ENCODE measurements around the gene GPR179. TPM values are rescaled to one million over a fixed set of nuclear protein-coding genes. Genes with fewer than 3 reads are reported as not detected.
"Not testable (repeated sequence)": the region's sequence is repeated elsewhere in the genome, so short reads cannot be mapped to it uniquely, and the experiment has no call there.

The GPR179 gene
- total RNA-seq, 4 donors from 2014 or later = 0.13 to 0.18 TPM; not detected in 2

DNA sequence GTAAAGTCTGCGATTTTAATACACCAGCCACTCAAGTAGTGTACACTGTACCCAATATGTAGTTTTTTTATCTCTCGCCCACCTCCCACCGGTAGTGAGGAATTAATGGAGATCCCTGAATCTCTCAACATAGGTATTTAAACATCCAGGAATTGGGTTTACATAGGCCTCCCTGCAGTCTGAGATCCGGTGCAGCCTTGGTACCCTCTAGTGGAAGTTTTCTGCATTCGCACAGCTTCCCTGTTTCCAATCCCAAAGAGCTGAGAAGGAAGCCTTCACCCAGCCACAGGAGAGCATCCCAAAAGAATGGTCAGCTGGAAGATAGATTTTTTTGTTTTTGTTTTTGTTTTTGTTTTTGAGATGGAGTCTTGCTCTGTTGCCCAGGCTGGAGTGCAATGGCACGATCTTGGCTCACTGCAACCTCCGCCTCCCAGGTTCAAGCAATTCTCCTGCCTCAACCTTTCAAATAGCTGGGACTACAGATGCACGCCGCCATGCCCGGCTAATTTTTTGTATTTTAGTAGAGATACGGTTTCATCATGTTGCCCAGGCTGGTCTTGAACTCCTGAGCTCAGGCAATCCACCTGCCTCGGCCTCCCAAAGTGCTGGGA, 55.4 kb downstream of the GPR179 start:
- H3K36me3 ChIP-seq, H3K4me1 ChIP-seq, H3K27me3 ChIP-seq, H3K27ac ChIP-seq, DNase-seq, H3K4me3 ChIP-seq, H3K9me3 ChIP-seq: not testable (repeated sequence)
- TF ChIP-seq CTCF (IDR thresholded peaks at IDR 0.05) = peak in 4 of 6 experiments; percentile 16 to 48 (median 22)

- DNase-seq = peak in 1 of 3 donors; percentile 61
- H3K4me1 ChIP-seq, H3K27me3 ChIP-seq, H3K9me3 ChIP-seq, H3K4me3 ChIP-seq, H3K36me3 ChIP-seq: not testable (repeated sequence)
- H3K27ac ChIP-seq = peak overlapping the region in 2 of 4 donors; percentile 44 to 67
These were observed 57.2 kb downstream of the GPR179 start for GRCh38 chr17:38286501-38287091.

DNA sequence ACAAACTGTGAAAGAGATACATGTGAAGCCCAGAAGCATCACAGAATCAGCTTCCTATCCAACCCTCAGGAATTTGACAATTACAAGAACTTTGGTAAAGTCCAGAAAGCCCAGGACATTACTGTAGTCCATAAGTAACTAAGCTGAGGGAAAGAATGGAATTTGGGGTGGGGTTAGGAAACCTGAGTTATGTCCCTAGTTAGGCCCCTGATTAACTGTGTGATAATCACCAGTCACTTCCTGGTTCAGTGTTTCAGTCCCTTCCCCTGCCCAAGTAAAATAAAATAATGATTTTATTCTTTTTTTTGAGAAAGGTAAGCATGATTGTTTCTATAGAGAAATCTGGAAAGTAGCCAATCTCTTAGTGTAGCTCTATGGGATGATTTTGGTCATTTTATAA, 57.8 kb downstream of the GPR179 start:
- not testable (repeated sequence) for H3K4me3 ChIP-seq, H3K27me3 ChIP-seq, DNase-seq, H3K27ac ChIP-seq, H3K4me1 ChIP-seq, H3K9me3 ChIP-seq, H3K36me3 ChIP-seq

Other genes with a start within 250 kb of the GPR179 start
- gene TBC1D3E, start 216.0 kb downstream of the GPR179 start, total RNA-seq = not detected
- gene TBC1D3, start 151.4 kb downstream of the GPR179 start, total RNA-seq = not detected
- 10 to 100 TPM in 3 of 4 donors, 1 to 10 TPM in 1; 6.6 to 23.8 (median 17.8) TPM for gene MRPL45, start 46.8 kb downstream of the GPR179 start, total RNA-seq
- gene SOCS7, start 7.9 kb upstream of the GPR179 start, total RNA-seq = 10 to 100 TPM; 14.2 to 24.5 (median 16.1) TPM
- gene ARHGAP23, start 84.5 kb upstream of the GPR179 start, total RNA-seq = 10 to 100 TPM in 2 of 4 donors, 1 to 10 TPM in 1, under 1 TPM in 1; 0.88 to 36.3 (median 8.9) TPM